ENCODE results near the gene NAXE.
"Not testable (repeated sequence)": the region's sequence is repeated elsewhere in the genome, so short reads cannot be mapped to it uniquely, and the experiment has no call there.

NAXE gene

GRCh38 chr1:156566436-156566835 lies 25.1 kb upstream of the NAXE start:
- DNase-seq (ENCODE audit: low read depth in 2 of 2), result no peak

DNA sequence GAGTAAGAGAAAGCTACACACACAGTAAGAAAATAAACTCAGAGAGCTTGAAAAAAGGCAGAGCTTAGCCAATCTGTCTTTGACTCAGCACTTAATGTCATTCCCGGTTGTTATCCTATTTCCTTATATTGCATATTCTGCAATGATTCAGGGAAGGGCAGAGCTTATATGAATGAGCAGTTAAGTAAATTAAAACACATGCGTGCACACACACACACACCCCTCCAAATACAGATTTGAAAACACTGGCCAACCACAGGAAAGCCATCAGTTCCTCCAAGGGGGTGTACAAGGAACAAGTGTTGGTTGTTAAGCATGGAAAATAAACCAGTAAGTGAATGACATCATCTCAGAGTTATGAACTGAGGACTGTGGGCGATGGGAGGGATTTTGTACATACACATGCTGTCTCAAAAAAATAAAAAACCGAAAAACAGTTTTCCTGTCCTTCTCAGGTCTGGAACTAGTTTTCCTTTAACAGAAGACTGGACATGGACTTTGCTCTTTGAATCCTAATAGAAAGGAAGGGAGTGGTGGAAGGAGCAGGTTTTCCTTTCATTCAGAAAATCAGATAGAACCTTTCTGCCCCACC lies 20.2 kb upstream of the NAXE start:
- DNase-seq (ENCODE audit: low read depth in 2 of 2), result no peak

- peak; percentile 29 to 39 for DNase-seq (ENCODE audit: low read depth in 2 of 2)
Measured at GRCh38 chr1:156571919-156572662, 19.5 kb upstream of the NAXE start, which contains the start of gene IQGAP3. Gene IQGAP3, minus strand, starts transcription at chr1:156572565. Its CDS starts 36 bp downstream, at chr1:156572529.

GRCh38 chr1:156572663-156573018 lies 18.9 kb upstream of the NAXE start:
- no peak for DNase-seq (ENCODE audit: low read depth in 2 of 2)

- DNase-seq (ENCODE audit: low read depth in 2 of 2), result no peak
Measured at GRCh38 chr1:156574039-156574633, 17.4 kb upstream of the NAXE start.

- no peak for DNase-seq (ENCODE audit: low read depth in 2 of 2)
Measured at GRCh38 chr1:156577550-156577949, 14.0 kb upstream of the NAXE start.

- no peak for DNase-seq (ENCODE audit: low read depth in 2 of 2)
Measured at GRCh38 chr1:156578055-156578454, 13.5 kb upstream of the NAXE start.

- DNase-seq (ENCODE audit: low read depth in 2 of 2), result no peak
Measured at GRCh38 chr1:156579472-156579871, 12.1 kb upstream of the NAXE start, which contains the start of gene TTC24. Gene TTC24, plus strand, starts transcription at chr1:156579723. Its CDS starts 1,642 bp downstream, at chr1:156581365.

- no peak for DNase-seq (ENCODE audit: low read depth in 2 of 2)
Measured at GRCh38 chr1:156581661-156582387, 9.8 kb upstream of the NAXE start.

GRCh38 chr1:156582388-156583017 lies 9.1 kb upstream of the NAXE start:
- no peak for DNase-seq (ENCODE audit: low read depth in 2 of 2)

GRCh38 chr1:156583821-156584622 lies 7.6 kb upstream of the NAXE start:
- DNase-seq (ENCODE audit: low read depth in 2 of 2), result peak; percentile 31 to 60

DNA sequence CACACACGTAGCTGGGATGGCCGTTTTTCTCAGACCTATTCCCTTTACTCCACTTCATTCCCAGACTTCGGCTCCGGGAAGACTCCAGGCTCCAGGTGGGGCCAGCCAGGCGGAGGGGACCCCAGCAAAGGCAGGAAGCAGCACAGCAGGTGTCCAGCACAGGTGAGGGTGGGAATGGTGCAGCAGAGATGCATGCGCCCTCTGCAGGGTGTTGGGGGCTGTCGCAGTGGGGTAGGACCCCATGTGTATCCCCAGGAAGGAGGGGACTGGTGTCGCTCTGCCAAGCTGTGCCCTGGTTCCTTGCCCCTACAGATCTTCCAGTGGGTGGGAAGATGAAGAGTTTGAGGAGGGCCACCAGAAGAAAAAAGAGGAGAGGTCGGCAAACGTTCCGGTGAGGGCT lies 6.8 kb upstream of the NAXE start:
- no peak for DNase-seq (ENCODE audit: low read depth in 2 of 2)

DNA sequence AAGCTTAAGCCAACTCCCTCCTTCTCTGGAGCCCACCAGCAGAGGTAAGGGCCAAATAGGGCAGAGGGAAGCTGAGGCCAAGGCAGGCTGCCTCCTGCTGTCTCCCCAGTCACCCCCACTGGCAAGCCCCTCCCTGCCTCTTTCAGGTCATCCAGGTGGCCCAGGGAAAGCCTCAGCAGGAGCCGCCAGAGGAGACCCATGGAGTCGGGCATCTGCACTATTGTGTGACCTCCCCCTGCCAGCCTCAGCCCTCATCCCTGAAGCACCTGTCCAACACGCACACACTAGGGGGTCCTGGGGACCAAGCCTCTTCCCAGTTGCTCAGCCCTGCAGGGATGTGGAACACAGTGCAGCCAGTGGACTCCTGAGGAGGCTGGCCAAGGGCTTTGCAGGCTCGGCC lies 5.3 kb upstream of the NAXE start:
- DNase-seq (ENCODE audit: low read depth in 2 of 2), result no peak

- no peak for DNase-seq (ENCODE audit: low read depth in 2 of 2)
Measured at GRCh38 chr1:156586892-156587477, 4.6 kb upstream of the NAXE start.

DNA sequence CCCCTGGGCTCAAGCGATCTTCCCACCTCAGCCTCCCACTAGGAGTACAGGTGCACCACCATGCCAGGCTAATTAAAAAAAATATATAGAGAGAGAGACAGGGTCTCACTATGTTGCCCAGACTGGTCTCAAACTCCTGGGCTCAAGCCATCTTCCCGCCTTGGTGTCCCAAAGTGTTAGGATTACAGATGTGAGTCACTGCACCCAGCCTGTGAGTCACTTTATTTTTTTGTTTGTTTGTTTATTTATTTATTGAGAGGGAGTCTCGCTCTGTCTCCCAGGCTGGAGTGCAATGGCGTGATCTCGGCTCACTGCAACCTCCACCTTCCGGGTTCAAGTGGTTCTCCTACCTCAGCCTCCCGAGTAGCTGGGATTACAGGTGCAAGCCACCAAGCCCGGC lies 3.6 kb upstream of the NAXE start:
- DNase-seq (ENCODE audit: low read depth in 2 of 2), result not testable (repeated sequence)

GRCh38 chr1:156589546-156589945 lies 2.0 kb upstream of the NAXE start:
- DNase-seq (ENCODE audit: low read depth in 2 of 2), result no peak

DNA sequence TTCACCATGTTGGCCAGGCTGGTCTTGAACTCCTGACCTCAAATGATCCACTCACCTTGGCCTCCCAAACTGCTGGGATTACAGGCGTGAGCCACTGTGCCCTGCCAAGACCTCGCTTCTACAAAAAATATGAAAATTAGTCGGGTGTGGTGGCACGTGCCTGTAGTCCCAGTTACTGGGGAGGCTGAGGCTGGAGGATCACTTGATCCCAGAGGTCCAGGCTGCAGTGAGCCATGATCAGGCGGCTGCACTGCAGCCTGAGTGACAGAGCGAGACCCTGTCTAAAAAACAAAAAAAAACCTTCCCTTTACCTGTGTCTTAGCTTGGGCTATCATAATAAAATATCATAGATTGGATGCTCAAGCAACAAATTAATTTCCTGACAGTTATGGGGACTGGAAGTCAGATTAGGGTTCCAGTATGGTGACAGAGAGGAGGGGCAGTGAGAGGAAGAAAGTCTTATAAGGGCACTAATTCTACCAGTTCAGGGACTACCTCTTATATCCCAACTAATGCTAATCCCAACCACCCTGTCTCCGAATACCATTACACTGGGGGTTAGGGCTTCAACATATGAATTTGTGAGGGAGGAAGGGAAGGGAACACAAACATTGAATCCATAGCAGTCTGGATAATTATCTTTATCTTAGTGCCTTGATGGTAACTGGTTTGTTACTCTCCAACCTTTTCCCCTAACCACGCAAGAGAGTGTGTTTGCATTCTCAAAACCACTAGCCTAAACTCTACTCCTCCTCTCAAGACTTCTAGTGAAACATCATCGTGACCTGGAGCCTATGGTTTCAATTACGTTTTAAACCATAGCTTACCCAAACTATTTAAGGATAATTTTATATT lies 1.0 kb upstream of the NAXE start:
- no peak for DNase-seq (ENCODE audit: low read depth in 2 of 2)

- DNase-seq (ENCODE audit: low read depth in 2 of 2), result no peak
Measured at GRCh38 chr1:156591181-156591431, 470 bp upstream of the NAXE start.

DNA sequence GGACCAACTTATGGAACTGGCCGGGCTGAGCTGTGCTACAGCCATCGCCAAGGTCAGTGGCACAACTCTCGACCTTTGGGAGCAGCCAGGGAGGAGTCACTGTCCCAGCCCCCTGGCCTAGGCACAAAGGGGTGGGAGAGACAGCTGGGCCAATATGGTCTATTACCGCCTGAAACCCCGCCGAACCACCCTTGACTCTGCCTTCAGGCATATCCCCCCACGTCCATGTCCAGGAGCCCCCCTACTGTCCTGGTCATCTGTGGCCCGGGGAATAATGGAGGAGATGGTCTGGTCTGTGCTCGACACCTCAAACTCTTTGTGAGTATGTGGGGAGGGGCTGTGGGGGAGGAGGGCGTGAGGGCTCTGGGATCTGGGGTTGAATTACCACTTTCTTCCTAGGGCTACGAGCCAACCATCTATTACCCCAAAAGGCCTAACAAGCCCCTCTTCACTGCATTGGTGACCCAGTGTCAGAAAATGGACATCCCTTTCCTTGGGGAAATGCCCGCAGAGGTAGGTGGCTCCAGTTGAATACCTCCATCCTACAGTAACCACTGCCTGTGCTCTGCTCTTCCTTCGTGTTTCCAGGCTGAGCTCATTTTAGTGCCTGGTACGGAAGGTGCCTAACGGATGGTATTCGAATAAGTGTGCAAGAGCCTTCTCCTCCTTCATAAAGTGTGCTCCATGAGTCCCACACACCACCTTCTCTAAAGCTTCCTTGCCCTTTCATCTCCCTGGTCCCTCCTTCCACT lies 758 bp downstream of the NAXE start:
- no peak for DNase-seq (ENCODE audit: low read depth in 2 of 2)

Measured in stimulated activated CD4-positive, alpha-beta T cell treated with anti-CD3 and anti-CD28 coated beads, Interleukin-1b, Interleukin-23, amount 100 ng/mL, for 1 hour (primary cell).